SW 1271 (cell line): ENCODE results near the gene STK38L.

Experiments
- DNase-seq, 2 experiments: peaks; one replicate each; lab custom pipeline; 2025; lab: John Stamatoyannopoulos, UW

Gene STK38L

DNA sequence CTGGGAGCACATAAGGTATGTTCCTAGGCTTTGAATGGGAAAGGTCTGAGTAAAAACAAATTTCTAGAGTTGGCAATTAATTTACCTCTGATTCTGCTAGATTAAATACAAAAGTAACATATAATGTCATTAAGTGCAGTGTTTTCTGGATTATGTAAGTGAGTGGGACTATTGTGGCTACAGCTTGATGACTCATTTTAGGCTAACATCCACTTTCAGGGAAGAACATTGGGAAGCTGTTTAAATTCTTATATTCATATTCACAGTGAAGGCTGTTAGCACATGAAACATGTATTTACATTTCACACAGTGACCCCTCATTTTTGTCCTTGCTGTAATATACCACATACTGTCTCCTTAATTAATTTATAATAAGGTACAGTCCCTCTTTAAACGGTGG lies 75.3 kb downstream of the STK38L start:
- peak in 1 of 2 experiments; percentile 23 for DNase-seq

DNA sequence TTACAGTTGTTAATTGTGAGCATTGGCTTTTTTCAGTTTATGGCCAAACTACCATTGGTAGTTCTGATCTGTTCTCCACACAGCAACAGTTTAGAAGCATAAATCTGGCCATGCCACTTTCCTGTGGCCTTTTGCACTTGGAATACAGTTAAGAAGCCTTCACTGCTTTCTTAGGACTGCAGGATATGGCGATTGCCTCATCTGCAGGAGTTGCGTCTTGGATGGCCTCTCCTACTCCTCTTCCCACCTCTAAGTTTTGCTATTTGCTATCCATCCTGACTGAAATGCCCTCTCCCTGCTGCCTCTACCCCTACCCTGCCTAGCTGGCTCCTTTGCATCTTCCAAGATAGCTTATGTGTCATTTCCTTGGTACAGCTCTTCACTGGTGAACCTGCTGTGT lies 75.8 kb downstream of the STK38L start:
- no peak for DNase-seq

DNA sequence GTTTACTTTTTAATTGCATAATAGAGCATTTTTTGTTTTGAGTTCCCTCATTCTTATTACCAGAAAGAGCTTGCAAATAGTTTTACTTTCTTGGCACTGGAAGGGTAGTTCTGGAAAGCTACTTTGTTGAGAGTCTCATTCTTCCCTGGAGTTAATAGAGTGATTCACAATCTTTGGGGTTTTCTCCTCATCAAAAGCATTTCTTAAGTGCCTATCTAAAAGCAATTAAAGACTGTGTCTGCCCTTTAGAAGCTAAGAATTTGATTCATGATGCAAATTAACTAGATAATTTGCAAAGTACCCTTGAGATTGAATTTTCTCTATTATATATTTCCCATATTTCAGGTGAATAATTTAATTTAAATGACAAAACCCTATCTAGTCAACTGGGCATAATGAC lies 80.4 kb downstream of the STK38L start:
- no peak for DNase-seq

DNA sequence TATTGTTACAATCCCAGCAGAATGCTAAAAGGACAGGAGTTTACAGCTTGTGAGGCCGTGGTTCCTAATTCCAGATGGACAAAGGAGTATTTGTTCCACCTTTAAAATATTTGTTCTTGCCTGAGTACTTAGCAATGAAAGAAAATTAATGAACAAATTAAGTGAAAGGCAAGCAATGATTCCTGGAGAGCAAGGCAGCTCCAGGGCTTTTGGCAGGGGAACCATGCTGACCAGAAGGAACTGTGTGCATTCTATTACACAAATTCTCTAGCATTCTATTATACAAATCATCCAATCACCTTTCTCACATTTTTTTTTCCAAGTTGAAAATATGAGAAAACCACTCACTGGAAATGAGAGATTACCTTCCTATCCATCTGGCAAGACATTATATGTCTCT lies 86.8 kb downstream of the STK38L start:
- DNase-seq, result no peak

DNA sequence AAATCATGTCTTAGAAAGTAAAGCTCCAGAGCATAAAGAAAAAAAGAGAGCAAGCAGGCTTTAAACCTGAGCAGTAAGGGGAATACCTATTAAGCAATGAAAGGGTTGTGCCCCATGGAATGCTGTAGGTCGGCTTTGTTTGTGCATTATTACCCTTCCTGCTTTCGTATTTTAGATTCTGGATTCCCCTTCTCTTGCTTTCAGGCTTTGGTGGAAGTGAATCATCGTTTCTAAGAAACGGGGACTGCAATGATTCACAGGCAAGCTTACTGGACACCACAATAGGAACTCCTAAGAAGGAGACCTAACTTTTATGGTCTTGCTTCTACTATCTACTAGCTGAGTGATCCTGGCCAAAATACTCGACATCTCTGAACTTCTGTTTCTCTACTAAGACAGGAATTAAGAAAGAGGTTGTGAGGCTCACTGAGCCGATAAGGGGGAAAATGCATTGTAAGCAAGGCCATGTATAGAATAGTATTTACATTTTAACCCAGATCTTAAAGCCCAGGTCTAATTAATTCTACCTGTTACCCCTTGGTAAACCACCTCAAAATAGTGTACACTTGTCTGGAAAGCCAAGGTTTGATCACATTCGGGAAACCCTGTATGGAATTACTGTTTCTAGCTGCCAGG lies 87.3 kb downstream of the STK38L start:
- DNase-seq, result peak; percentile 88 to 92

DNA sequence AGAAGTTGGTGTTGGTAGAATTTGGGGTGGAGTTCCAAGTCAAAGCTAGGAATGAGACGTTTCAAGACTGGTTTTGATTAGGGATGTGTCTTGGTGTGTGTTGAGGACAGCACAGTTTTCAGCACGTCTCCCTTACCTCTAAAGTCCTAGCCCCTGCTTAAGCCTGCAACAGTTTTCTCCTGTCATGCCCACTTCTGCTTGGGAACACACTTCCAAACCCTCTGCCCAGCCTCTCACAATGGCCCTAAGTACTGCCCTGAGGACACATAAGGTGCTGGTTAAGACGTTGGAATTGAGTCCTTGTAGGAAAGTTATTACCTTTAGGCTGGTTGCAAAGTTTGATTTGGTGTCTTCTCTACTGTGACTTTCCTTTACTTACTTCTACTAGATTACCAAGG lies 87.8 kb downstream of the STK38L start:
- DNase-seq, result peak in 1 of 2 experiments; percentile 64

DNA sequence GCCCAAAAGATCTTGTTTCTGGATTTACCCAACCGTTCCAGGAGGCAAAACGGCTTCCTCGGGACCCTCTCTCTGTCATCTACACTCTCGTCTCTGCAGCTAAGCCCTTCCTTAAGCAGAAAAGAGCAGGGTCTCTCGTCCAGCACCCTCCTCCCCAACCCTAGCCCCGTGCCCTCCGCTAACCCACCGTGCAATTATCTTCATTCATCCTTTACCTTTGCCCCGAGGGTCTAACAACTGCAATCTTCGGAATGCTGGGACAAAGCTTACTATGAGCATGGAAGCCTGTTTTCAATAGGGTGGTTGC lies 88.3 kb downstream of the STK38L start:
- no peak for DNase-seq

DNA sequence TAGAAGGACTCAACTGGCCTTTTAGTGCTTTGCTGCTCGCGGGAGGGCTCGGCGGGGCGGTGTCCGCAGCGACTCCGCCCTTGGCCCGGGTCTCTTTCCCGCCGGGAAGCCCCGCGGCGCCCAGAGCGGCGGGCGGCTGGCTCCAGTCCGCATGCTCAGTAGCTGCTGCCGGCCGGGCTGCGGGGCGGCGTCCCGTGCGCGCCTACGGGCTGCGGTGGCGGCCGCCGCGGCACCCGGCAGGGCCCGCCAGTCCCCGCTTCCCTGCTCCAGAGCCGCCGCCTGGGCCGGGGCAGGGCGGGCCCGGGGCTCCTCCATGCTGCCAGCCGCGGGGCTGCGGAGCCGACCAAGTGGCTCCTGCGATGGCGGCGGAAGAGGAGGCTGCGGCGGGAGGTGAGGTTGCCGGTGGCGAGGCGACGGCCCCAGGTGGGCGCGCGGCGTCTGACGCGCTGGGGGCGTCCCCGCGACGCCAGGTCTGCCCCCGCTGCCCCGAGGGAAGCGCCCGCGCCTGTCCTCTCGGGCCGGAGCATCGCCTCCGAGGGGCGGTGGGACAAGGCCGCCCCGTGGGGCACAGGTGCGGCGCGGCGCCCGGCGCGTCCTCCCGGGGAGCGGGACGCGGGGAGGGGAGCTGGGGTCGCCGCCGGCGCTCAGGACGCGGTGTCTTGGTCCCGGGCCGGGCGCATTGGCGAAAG lies 88.8 kb downstream of the STK38L start, which contains the start of gene BMAL2:
Gene BMAL2 (plus strand): TSS at position 123 of the 689 bp plus-strand sequence. CDS start 237 bp downstream, at position 360.
- peak in 1 of 2 experiments; percentile 55 for DNase-seq

DNA sequence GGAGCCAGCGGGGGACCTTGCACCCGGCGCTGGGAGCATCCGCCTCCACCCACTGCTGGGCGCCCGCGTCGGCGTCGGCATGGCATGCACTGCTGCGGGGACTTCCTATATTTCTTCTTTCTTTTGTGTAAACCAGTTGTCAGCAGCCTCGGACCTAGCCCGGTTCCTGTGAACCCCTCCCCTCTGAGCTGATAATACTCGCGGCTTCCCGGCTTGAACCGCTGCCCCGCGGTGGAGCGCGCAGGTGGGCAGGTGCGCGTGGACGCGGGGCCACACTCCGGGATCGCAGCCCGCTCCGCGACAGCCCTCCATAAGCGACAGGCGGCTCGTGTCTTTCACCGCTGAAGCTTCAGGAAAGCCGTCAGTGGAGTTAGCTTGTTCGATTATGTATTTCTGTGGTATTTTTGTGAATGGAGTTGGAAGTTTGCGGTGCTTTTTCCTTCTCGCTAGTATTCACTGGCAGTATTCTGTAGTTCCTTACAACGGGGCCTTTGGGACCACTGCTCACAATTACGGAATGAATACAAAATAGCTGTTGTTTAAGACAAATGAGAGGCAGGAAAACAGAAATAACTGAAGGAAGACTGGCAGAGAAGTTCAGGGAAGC lies 89.4 kb downstream of the STK38L start:
- DNase-seq, result peak in 1 of 2 experiments; percentile 31

DNA sequence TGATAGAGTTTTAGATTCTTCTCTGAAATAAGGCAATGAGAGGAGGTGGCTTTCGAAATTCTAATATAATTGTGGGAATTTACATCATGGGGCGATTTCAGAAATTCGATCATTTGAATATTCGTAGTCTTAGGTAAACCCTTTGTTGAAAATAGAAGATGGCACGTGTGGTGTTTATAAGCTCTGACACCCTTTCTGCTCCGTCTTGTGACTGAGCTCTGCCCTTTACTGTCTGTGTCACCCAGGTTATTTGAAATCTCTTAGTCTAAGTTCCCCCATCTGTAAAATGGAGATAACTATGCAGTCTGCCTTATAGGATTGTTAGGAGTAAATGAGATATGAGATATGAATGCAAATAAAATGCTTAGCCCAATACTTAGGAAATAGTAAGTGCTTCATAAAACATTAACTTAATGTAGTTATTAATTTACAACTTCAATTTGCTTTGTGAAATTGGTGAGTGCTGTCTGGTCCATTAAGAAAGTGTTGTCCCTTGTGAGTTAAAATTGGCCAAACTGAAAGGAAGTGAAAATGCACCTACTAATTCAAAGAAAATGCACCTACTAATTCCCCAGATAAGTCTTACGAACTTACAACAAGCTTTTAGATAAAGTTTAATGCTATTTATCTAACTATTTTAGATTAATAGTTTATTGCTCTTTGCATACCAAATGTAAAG lies 90.1 kb downstream of the STK38L start:
- DNase-seq, result no peak

DNA sequence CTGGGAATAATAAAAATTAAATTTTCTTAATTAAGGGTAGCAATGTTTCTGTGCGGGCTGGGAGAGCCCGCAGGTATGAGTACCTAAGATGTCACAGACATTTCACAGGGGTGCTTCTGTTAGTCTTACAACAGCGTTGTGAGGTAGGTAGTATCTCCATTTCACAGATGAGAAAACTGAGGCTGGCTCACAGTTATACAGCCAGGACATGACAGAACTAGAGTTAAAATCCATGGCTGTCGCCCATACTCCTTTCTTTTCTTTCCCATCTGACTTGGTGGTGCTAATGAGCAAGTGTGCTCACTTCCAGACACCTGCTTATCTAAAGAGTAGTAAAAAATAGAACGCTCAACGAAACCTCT lies 90.6 kb downstream of the STK38L start:
- DNase-seq, result no peak

DNA sequence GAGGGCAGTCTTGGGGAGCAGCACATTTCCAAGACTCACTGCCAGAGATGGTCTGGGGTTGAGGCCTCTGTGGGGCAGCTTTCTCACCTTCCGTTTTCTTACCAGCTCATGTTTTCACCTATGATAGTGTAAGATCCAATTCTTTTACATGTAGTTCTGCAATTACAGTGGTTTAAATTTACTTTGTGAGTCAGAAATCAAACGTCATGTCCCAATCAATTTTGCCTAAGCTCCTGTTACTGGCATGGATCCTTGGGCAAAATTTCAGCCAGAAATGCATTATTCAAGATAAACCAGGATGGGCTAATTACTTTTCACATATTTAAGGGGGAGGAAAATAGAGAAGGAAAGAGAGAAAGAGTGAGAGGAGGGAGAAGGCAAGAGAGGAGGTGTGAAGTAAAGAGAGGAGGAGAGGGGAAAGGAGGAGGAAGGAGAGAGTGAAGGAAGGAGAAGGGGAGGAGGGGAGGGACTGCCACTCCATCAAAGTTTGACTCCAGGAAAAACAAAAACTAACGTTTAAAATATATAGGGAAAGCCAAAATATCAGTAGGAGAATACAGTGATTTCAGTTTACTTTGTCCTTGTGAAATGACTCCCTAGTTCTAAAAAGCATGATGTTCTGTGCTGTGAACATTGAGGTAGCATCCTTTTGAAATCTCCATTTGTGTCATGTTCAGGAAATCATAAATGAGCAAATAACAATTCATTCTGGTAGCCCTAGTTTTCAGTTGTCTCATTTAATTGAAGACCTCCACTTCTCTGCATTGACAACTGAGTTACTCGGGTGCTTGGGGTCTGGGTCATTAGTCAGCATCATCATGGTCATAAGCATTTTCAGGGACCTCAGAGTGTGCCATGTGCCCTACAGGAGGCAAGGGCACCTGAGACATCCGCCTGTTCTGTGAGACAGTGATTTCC lies 91.5 kb downstream of the STK38L start:
- no peak for DNase-seq

DNA sequence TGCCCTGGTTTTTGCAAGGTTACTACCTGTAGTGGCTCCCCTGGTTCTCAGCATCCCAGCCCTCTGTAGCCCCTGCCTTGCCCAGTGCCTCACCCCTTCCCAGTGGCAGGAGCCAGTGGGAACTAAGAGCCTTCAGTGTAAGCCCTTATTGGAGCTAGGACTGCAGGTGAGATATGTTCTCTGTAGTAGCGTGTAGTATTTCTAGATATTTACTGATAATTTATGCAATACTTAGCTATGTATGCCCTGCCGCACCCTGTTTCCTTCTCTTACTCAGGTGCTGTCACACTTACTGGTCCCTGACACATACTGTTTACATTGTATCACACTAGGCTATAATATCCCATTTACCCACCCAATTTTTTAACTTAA lies 92.2 kb downstream of the STK38L start:
- DNase-seq, result no peak

DNA sequence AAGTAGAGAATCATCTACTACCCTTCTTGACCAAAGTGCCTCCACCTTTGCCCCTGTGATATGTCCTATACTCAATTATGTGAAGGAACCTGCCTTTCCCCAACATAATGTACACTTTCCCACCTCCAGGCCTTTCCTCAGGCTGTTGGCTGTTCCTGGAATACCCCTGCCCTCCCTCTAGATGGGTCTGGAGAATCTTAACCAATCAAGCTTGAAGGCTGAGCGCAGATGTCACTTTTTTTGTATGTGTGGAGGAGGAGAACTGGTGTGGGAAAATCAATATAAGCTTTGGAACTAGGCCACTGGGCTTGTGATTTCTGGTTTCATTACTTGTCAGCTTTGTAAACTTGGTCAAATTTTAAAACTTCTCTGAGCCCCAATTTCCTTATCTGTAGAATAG lies 93.3 kb downstream of the STK38L start:
- no peak for DNase-seq

DNA sequence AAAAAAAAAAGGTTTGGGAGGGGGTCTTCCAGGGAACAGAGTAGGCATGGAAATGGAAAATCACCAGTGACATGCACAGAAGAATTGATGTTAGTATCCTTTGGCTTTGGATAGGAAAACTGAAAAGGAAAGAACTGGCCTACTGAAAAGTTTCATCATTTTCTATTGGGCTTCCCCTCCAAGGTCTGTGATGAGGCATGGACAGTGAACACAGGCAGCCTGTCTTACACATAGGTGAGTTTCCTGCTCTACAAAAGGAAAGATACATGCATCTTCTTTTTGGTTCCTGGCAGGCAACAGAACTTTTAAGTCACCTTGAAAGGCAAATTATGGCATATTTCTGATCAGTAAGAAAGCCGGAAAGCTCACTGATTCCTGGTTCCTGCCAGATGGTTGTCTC lies 94.4 kb downstream of the STK38L start:
- no peak for DNase-seq

DNA sequence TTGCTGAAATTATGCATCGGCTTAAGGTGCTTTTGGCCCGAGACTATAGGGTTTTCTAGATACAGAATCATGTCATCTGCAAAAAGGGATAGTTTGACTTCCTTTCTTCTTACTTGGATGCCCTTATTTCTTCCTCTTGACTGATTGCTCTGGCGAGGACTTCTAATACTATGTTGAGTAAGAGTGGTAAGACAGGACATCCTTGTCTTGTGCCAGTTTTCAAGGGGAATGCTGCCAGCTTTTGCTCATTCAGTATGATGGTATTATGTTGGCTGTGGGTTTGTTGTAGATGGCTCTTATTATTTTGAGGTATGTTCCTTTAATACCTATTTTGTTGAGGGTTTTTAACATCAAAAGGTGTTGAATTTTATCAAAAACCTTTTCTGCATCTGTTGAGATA lies 96.9 kb downstream of the STK38L start:
- DNase-seq, result no peak

DNA sequence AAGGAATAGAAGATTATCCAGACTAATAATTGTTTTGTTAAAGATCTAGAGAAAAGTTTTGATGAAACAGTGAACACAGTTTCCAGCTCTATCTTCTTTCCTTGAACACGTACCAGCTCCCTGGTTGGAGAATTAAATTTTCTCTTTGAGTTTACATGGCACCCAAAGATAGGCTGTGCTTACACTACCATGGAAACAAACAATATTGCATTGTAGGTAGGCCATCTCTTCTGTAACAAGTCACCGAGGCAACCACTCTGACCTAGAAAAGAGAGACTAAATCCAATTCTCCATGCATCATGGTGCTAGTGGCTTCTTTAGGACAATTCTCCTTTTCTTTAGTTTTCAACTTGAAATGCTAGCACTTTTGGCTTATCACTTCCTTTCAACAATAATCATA lies 98.5 kb downstream of the STK38L start:
- DNase-seq, result no peak

DNA sequence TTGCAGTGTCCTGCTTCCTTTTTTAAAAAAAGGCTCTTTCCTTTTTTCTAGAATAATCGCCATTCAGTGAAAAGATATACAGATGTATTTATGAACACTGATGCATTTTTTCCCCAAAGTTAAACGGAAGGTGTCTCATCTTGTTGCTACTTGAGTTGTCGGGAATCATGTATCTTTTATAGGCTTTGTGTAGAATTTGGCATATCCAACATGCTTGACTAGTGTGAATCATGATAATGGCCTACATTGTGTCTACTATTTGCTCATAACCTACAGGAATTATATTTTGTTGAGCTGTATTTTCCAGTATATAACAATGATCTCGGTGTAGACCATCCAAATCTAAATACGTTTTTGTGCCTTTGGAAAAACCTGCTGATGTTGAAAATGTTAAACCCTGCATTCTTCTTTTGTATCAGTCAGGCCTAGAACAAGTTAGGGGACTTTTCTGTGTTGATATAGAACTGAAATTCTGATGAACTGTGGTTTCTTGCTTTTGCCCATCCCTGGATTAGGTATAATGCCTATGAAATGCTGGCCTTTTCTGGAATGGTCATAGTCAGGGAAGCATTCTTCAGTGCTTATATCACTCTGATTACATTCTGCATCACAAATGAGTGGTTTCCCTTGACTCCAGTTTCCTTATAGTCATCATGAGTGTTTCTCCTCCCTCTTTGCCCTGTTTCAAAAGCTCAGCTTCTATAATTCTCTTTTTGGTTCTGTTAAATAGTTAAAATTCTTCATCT lies 99.3 kb downstream of the STK38L start:
- DNase-seq, result peak; percentile 48 to 73

DNA sequence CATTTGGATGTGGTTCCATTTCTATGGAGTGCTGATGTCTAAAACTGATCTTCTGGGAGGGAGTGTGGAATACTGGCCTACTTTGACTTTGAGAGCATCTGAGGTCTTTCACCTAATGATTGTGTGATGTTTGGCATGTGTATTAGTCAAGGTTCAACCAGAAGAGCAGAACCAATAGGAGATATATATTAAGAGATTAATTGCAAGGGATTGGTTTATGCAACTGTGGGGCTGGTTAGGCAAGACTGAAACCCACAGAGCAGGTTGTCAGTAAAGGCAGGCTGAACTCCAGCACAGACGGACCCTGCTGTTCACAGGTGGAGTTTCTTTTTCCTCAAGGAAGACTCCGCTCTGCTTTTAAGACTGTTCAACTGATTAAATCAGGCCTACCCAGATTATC lies 100.2 kb downstream of the STK38L start:
- DNase-seq, result no peak

DNA sequence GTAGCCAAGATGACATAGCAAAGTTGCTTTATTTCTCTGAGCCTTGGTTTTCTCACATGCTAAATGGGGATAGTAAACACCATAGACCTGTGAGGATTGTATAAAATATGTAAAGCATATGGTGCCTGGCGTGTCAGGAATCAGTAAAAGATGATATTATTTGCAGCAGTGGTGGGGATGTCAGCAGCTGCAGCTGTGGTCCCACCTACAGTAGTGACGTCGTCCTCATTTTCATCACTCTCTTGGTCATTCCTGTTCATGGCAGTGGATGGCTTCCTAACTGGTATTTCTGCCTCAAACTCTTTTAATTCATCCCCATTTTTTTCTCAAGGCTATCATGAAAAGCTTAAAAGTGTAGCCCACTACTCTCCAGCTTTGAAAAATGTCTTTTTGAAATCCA lies 100.7 kb downstream of the STK38L start:
- no peak for DNase-seq

DNA sequence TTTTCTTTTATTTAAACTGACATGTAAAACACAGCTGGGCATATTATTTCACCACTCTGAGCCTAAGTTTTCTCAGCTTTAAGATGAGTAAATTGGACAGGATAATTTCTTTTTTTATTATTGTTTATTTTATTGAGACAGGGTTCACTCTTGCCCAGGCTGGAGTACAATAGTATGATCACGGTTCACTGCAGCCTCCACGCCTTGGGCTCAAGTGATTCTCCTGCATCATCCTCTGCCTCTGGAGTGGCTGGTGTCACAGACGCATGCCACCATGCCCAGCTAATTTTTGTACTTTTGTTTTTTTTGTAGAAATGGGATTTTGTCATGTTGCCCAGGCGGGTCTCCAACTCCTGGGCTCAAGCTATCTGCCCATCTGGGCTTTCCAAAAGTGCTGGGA lies 101.3 kb downstream of the STK38L start:
- DNase-seq, result no peak
